NCI-H2171 treated with DMSO at 0.1 percent for 48 hours (cell line): ENCODE measurements around the gene TRIM44.
A peak's percentile ranks its signal among the peaks of the same experiment; 100 is the strongest.
"Not testable (repeated sequence)": the region's sequence is repeated elsewhere in the genome, so short reads cannot be mapped to it uniquely, and the experiment has no call there.

Source experiments
- DNase-seq: peaks from one replicate; lab custom pipeline; 2025; lab: John Stamatoyannopoulos, UW

TRIM44 gene

DNA sequence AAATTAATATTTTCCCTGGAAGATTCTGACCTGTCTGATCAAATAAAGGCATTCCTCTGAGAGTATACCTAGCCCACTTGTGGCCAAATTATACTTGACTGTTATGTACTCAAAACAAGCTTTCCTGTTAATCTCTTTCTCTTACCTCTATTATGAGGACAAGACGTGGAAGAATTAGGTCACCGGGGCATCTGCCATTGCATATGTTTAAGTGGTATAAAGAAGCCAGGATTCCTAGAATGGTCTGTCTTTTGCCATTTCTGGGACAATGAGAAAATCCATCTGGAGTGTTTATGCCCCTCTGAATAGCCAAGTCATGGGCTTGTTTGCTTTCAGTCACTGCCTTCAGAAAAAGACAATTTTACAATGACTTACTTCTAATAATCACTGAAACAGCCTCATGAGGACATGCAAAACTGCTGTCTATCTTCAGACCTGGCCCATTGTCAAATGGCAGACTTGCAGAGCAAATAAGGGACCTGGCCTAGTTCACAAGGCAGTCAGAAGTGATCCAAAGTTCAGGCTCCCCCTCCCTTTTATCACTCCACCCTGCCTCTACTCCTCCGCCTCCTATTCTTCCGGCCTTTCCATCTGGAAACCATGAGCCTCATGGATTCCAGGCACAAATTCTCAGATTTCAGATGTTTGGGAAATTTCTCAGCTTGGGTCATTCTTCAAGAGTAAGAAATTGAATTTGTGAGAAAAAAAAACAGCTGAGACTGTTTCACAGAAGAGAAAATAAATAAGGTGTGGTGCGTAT lies 153.2 kb downstream of the TRIM44 start:
- DNase-seq: no peak

DNA sequence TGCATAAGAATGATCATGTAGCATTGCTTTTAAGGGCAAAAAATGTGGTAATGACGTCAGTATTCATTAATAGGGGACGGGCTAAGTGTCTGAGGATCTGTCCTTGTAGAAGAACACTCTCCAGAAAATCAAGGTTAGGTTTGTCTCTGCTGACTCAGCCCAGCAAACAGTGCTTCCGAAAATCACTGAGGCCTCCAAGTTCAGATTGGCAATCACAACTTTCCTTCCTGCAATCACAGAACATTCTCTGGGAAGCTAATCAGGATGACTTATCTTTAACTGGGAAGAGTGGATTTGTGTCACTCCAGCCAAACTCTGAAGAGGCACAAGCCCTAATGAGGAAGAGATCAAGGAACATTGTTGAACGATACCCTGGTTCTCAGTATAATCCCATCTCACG lies 158.0 kb downstream of the TRIM44 start:
- no peak for DNase-seq

DNA sequence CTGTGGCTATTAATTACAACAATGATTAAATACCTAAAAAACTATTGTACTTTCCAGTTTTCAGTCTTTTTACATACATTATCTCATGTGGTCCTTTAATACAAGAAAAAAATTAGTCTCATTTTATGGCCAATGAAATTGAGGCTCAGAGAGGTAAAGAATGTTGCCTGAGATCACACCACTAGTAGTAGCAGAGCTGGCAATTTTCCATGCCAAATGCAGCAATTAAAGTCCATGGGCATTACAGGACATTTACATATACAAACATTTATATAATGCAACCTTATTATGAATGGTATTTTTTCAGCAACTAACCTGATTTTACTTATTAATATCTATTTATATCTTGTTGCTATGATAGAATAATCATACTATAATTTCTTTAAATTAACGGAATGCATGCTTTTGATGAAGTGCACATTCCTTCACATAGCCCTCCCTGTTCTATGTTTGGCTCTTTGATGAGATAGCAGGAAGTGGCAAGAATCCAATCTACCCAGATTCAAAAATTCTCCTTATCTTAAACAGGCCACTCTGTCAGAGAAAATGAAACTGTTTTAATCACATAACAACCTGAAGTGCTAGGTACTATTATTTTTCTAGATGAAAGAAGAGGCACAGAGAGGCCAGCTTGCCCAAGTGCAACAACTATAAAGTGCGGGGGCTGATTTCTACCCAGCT lies 160.4 kb downstream of the TRIM44 start:
- no peak for DNase-seq

DNA sequence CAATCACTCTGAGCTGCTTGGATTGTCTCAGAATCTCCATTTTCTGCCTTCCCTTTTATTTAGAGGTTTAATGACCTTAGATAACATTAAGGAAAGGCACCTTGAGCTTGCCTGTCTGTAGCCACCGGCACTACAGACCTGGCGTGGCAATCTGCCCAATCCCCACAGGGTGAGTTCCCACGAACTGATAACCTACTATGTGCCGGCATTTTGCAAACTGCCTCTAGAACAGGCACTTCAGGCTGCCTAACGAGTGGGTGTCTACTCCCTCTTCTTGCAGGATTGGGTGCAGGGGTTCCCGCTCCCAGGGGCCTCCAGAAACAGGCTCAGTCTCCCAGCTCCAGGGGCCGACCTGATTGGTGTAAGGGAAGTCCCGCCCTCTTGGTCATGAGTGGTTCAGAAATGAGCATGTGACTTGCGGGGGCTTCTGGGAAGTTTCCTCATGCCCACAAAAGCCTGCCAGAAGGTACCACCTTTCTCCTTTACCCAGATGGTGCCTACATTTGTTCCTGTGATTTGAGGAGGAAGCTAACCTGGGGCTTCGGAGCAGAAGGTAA lies 161.2 kb downstream of the TRIM44 start:
- DNase-seq: no peak

DNA sequence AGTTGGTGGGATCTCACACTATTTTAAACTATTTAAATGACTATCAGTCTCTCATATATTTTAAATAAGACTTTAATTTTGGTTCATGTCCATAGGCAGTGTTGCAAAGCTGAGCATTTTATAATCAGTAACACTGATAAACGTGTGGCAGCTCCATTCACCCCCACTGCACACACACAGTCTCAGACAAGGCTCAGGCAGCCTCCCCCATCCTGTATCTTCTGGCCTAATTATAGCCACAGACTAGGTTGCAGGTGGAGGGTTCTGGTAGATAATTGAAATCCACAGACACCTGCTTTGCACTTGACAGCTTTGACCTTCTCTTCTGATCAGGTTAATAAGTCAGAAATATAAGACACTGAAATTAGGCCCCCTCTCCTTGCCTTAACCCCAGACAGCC lies 162.8 kb downstream of the TRIM44 start:
- DNase-seq: no peak

DNA sequence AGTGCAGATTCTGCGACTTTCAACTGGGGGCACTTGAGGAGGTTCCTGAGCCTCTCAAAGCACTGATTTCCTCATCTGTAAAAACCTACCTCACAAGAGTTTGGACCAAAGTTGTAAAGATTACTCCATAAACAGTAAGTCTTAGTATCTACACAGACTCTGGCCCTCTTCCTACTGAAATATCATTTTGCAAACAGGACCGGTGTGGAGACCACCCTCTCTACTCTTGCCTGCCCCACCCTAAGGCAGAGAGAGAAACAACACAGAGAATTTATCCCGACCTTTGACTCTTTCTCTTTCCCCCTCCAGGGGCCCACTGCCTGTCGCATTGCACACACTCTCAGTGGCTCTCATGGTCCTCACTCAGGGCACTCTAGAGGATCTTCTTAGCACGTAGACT lies 163.4 kb downstream of the TRIM44 start:
- no peak for DNase-seq

DNA sequence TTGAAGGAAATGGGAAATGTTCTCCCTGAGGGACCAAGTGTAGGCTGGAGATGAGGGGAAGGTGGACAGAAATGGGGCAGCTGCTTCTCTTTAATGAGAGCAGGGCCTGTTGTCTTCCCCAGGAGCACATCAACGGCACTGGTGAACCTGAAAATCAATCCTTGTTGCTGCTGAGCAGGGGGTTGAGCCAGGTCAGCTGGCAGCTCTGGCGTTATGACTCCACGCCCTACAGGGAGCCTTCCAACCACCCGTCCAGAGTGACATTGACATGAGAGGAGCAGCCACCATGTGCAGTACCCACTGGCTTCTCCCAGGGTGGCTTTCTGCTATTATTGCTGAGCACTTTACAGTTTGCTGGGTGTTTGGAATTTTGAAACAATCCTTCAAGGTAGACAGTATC lies 164.4 kb downstream of the TRIM44 start:
- no peak for DNase-seq

DNA sequence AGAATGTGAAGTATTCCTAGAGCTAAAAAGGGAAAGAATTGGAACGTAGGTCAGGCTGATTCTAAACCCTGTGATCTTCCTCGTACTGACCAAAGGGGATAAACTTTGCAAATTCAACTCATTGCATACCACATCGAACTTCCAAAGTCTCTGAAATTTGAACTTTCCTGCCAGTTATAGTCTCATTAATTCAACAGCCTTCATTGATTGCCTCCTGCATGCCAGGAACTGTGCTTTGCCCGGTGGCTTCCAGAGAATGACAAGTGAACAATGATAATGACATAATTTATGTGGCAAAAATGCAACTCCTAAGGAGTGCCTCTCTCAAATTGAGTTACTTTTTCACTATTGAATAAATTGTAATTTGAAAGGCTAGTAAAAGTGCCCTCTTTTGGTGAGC lies 173.6 kb downstream of the TRIM44 start:
- DNase-seq: no peak

DNA sequence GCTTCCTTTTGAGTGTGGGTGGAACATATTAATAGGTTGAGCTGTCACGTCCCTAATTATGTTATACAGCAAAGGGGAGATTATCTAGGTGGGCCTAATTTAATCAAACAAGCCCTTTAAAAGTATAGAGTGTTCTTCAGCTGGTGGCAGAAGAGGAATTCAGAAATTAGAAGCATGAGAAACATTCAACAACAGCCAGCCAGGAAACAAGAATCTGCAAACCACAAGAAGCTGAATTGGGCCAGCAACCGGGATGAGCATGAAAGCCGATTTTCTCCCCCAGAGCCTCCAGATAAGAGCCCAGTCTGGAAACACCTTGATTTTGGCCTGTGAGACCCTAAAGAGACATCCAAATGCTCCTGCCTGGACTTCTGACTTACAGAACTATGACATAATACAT lies 175.5 kb downstream of the TRIM44 start:
- DNase-seq: no peak

DNA sequence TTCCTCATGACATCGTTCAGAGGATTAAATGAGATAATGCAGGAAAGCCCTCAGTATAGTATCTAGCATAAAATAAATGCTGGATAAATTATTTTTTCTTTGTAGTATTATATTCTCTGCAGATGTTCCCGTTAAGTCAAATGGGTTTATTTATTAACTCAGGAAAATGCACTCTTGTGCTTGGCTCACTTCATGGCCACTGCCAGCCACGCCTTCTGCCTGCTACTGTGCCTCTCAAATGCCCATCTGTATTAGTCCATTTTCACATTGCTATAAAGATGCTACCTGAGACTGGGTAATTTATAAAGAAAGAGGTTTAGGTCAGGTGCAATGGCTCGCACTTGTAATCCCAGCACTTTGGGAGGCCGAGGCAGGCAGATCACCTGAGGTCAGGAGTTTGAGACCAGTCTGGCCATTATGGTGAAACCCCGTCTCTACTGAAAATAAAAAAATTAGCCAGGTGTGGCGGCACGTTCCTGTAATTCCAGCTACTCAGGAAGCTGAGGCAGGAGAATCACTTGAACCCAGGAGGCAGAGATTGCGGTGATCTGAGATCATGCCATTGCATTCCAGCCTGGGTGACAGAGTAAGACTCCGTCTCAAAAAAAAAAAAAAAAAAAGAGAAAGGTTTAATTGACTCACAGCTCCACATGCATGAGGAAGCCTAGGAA lies 176.3 kb downstream of the TRIM44 start:
- DNase-seq: not testable (repeated sequence)

DNA sequence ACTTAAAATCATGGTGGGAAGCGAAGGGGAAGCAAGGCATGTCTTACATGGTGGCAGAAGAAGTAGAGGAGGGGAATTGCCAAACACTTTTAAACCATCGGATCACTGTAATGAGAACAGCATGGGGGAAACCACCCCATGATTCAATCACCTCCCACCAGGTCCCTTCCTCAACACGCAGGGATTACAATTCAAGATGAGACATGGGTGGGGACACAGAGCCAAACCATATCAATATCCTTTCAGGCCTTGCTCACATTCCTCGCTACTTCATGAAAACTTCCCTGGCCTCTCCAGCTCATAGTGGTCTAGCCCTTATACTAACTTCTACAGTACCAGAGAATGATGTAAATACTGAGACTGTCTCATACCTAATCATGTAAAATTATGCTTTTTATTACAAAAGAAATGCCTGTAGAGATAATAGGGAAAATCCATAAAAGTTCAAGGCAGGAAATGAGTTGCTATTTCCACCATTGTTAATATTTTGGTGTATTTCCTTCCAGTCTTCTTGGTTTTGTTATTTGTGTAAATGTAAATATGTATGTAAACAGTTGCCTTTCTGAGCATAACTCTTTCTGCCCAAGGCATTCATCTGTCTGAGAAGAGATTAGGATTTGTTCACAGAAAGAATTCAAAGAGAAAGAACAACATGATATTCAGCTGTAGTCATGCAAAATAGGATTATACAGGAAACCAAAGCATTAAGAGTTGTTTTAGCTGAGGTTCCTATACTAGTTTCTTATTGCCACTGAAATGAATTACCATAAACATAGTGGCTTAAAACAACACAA lies 177.0 kb downstream of the TRIM44 start:
- no peak for DNase-seq

DNA sequence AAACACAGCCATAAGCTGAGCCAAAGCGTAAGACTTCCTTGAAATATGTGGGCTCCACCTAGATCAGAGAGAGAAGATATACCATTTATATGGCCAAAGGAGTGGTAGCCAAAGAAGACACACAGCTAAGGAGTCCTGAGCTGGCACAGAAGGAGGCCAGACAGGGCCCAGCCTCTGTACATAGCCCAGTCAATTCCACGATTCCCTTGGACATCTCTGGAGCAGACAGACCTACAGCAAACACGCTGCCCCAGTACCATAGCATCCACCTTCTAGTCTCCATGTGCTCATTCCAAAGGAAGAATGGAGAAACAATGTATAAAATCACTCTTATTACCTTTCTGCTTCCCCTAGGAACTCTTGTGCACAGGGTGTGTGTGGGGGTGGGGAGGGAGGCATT lies 179.2 kb downstream of the TRIM44 start:
- no peak for DNase-seq

DNA sequence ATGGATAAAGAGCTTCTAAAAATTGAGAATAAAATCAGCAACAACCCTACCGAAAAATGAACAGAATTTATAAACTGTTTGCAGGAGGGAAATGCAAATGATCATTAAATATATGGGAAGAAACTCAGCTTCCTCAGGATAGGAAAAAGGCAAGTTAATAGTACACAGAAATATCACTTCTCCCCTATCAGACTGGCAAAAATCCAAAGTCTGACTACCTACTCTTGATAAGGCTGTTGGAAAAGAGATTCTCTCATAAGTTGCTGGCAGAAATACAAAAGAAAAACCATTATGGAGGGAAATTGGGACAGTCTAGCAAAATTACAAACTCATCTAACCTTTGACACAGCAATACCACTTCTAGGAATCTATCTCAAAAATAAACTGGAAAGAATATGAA lies 180.4 kb downstream of the TRIM44 start:
- no peak for DNase-seq

DNA sequence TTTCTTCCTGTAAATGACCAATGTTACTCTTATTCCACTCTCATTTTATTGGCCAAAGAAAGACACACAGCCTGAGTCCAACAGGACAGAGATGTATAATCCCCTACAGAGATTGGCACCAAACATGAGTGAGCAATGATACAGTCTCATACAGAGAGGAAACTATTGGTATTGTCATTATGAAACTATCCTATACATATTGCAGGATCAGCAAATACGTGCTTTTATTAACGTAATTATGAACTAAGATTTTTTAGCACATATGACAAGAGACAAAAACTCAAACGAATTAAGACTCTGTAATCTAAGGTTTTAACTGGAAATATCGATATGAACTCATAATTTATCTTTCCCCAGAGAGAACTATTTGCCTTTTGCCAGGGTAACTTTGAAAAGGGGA lies 182.0 kb downstream of the TRIM44 start:
- DNase-seq: no peak

DNA sequence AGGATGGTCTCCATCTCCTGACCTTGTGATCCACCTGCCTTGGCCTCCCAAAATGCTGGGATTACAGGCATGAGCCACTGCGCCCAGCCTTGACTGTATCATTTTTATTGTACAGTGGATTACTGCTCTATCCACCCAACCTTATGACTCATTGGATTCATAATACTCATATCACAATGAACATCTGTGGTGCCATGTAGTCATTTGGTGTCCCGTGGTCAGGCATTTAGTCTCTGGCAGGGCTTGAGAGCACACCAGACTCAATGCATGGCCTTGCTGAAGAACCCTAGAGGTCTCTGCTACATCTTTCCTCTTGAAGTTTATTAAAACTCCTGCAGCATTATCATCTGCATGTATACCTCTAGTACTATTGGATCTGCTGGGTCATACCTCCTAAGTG lies 183.3 kb downstream of the TRIM44 start:
- DNase-seq: no peak

DNA sequence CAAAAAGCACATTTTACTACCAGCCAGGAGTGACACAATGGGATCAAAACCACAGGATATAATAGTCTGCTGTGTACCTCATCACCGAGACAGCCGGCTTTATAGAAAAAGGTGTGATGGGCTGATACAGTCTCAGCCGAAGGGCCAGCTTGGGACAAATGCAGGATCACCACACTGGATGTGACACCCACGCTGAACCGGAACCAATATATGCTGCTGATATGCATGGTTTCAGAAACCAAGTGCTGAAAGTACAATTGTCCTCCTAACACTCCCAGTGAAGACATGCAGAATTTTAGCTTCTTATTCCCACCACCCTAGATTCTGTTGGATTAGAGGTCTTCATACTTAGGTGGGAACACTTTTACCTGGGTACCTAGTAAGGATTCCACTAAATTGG lies 184.3 kb downstream of the TRIM44 start:
- no peak for DNase-seq

DNA sequence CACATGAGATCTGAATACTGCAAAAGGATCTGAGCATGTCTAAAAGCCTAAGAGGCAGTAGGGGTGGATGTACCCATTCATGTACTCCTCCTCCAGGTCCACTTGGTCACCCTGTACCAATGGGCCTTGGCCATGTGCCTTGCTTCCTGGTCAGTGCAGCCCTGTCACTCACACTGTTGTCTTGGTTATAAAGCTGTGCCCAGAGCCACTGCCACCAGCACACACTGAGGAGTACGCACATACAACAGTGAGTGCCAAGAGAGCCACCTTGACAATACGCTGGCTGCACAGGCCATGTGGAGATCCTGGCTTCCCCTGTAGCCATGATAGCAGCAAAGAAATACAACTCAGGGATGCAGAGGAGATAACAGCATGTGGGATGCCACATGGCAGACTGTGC lies 184.9 kb downstream of the TRIM44 start:
- no peak for DNase-seq

DNA sequence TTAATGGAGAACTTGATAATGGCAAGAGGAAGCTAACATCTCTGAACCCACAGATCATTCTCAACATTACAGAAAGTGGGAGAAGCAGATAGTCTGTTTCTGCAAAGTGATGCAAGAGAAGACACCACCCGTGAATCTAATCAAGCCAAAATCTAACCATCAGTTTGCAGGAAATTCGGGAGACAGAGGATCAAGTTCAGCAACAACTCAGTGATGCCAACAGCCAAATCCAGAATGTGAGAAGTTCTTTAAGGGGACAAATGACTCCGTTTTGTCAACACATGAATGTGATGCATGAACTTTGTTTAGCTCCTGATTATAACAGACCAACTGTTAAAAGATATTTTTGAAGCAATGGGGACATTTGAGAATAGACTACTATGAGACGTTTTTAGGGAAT lies 186.0 kb downstream of the TRIM44 start:
- DNase-seq: no peak

DNA sequence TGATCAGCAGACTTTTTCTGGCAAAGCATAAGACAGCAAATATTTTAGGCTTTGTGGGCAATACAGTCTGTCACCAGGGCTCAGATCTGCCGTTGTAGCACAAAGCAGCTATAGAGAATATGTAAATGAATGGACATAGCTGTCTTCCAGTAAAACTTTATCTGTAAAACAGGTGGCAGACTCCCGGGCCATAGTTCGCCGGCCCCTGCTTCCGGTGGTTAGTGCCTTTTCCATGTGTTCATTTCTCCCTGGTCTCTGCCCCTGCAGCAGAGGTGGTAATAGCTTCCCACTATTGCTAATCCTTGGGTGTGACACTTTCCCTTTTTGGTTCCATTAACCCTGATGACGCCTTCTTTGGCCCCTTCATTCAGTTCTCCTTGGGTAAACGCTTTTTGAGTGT lies 187.6 kb downstream of the TRIM44 start:
- no peak for DNase-seq

DNA sequence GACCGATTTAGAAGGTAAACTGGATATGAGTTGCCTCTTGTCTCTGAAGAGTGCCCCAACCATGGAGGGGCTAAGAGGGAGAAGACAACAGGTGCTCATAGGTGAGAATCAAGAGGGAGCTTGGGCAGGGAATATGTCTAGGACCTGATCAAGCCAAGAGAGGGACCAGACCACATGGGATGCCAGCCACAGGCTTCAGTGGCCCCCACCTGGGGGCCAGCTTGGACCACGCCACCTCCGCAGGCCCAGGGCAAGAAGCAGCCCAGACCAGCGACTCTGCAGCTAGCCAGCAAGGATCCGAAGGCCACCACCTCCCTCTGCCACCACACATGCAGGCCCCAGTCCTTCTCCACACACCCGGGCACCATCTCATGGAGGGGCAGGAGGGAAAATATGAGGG lies 188.8 kb downstream of the TRIM44 start:
- no peak for DNase-seq

DNA sequence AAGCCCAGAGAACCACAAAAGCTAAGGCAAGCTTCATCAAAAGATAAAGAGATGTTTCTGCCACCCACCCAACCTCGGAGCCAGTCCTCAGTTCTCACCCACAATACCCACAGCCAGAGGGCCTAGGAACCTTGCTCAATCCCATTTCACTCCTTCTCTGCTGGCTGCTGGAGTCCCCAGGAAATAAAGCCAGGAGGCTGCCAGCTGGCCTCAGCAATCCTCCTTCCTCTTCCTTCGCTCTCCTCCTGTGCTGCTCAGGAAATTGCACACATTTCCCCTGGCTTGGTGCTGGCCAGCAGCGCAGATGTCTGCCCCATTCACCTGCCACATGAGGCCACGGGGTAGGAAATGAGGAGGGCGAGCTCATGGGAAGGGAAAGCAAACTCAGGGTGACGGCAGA lies 189.5 kb downstream of the TRIM44 start:
- DNase-seq: peak; percentile 51

DNA sequence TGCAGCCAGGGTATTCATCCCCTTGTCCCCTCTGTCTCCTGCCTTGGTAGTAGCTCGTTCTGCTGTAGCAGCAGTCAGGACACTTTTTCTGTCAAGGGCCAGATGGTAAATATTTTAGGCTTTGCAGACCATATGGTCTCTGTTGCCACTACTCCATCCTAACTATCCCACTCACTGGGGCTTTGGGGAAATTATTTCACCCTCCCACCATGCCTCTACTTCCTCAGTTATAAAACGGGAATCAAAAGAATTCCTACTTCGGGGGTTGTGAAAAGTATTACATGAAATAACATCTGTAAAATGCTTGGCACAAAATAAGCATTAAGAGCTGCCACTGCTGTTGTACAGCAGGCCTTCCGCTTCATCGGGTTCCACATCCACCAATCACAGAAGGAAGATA lies 191.4 kb downstream of the TRIM44 start:
- peak; percentile 98 for DNase-seq
